Measurements from ENCODE around the gene ZNF764.

DNA sequence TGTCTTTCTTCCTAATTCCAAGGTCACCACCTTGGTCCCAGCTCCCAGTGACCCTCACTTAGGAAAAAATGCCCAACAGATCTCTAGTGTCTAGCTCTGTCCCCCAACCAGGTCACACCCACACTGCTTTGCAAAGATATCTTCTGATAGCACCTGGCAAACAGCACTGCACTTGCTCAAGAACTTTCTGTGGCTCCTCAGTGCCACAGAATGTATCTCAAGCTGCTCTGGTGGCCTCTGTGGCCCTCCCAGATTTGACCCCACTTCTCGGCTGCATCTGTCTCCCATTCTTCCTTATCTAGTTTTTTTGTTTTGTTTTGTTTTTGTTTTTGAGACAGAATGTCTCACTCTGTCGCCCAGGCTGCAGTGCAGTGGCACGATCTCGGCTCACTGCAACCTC lies 8.4 kb upstream of the ZNF764 start:
- TF ChIP-seq POLR2AphosphoS5 (IDR thresholded peaks at IDR 0.05; ENCODE audit: insufficient read depth in 1 of 2, low read depth in 1 of 2) (no peak), CTCF (IDR thresholded peaks at IDR 0.05) (no peak), POLR2A (IDR thresholded peaks at IDR 0.05) (no peak)
